Esophagus muscularis mucosa (tissue), 3 donors: ENCODE data around the gene AGBL1.

Experiments
- CTCF ChIP-seq, 3 experiments: fragments of 200-600 bp in 2 of 3; fragments of 450-650 bp in 1 of 3; sonication (generic) in 2 of 3; IDR thresholded peaks; one replicate each; pipeline ENCODE4 v1.5.1; 2017 to 2019; ENCODE audit warnings: antibody characterized with exemption in 3 of 3, mild to moderate bottlenecking in 2 of 3, moderate library complexity in 1 of 3
- POLR2AphosphoS5 ChIP-seq, 2 donors: sonication (generic); formaldehyde crosslinking; IDR thresholded peaks; one replicate each; pipeline ENCODE4 v1.6.1; 2017; ENCODE audit warnings: antibody characterized with exemption in 2 of 2

- TF ChIP-seq CTCF (IDR thresholded peaks at IDR 0.05) = no peak
- no peak for TF ChIP-seq POLR2AphosphoS5 (IDR thresholded peaks at IDR 0.05)
These were observed 750.6 kb downstream of the AGBL1 start for GRCh38 chr15:86830304-86830703.
